ENCODE results near the gene IGSF3. TPM values are rescaled to one million over a fixed set of nuclear protein-coding genes. Genes with fewer than 3 reads are reported as not detected.

Gene IGSF3
- total and polyA plus RNA-seq, 10 of the 15 experiments (the other 5 are each of a cell fraction or from before 2014, with no cell fraction given) = 1.4 to 18.0 (median 9.6) TPM

- TF ChIP-seq ZNF687 (IDR thresholded peaks at IDR 0.05) (no peak), BRCA1 (IDR thresholded peaks at IDR 0.05; ENCODE audit: low read depth, low read length) (no peak), SP1 (IDR thresholded peaks at IDR 0.05; ENCODE audit: low read depth, low read length) (no peak), ZSCAN29 (IDR thresholded peaks at IDR 0.05) (no peak), NKRF (conservative IDR thresholded peaks at IDR 0.05) (no peak), NFYA (IDR thresholded peaks at IDR 0.05; ENCODE audit: borderline replicate concordance, low read depth, low read length) (no peak)
Measured at GRCh38 chr1:116587501-116588227, 79.9 kb downstream of the IGSF3 start (continued).
